Vagina (tissue), 2 donors: Measurements from ENCODE around the gene SMOC2. TPM values are rescaled to one million over a fixed set of nuclear protein-coding genes. Genes with fewer than 3 reads are reported as not detected.
A peak's percentile ranks its signal among the peaks of the same experiment; 100 is the strongest.

ENCODE experiments used
- DNase-seq, 2 donors: peaks; one replicate each; pipeline ENCODE4 v3.0.0-alpha.2; 2017; ENCODE audit errors: extremely low spot score in 2 of 2
- H3K27ac ChIP-seq: fragments of 200-600 bp; sonication (generic); one replicate; pipeline ENCODE4 v1.5.1; 2019
- H3K27me3 ChIP-seq: fragments of 200-600 bp; sonication (generic); one replicate; pipeline ENCODE4 v1.5.1; 2019
- H3K36me3 ChIP-seq, 2 donors: fragments of 200-600 bp; sonication (generic); one replicate each; pipeline ENCODE4 v1.5.1; 2017 to 2019
- H3K4me1 ChIP-seq: fragments of 200-600 bp; sonication (generic); one replicate; pipeline ENCODE4 v1.5.1; 2019
- H3K4me3 ChIP-seq, 2 donors: fragments of 200-600 bp; sonication (generic); 1 replicate in 1 of 2; 2 replicates in 1 of 2; pipeline ENCODE4 v1.5.1; 2016 to 2019
- H3K9me3 ChIP-seq: fragments of 200-600 bp; sonication (generic); one replicate; pipeline ENCODE4 v1.5.1; 2019
- CTCF ChIP-seq, 3 experiments: fragments of 450-650 bp in 2 of 3; fragments of 200-600 bp in 1 of 3; sonication (generic) in 1 of 3; IDR thresholded peaks; one replicate each; pipeline ENCODE4 v1.5.1; 2017 to 2019; ENCODE audit warnings: antibody characterized with exemption in 3 of 3, mild to moderate bottlenecking in 2 of 3, moderate library complexity in 2 of 3
- POLR2A ChIP-seq, 2 donors: fragments of 450-650 bp; IDR thresholded peaks; one replicate each; pipeline ENCODE4 v1.6.1; 2017; ENCODE audit warnings: antibody characterized with exemption in 2 of 2, mild to moderate bottlenecking in 2 of 2, moderate library complexity in 2 of 2
- POLR2AphosphoS5 ChIP-seq, 2 donors: sonication (generic); formaldehyde crosslinking; IDR thresholded peaks; one replicate each; pipeline ENCODE4 v1.9.0; 2017; ENCODE audit warnings: antibody characterized with exemption in 2 of 2, mild to moderate bottlenecking in 2 of 2, low read depth in 1 of 2; ENCODE audit not compliant: insufficient read depth in 1 of 2
- intact Hi-C: fragments of 100-400 bp; cut with DNase I; formaldehyde crosslinking; loops from one replicate; pipeline ENCODE4 v1.15.1; 2023
- total RNA-seq: library from RNA; depleted of rRNA; stranded (reverse); fragments of >200 nt; gene quantifications from one replicate; pipeline ENCODE4 v1.2.3, GENCODE V29; 2016

Gene SMOC2
- total RNA-seq, 1 donor from 2014 or later, result 22.1 TPM

GRCh38 chr6:168678588-168678987 lies 237.6 kb downstream of the SMOC2 start:
- Histone ChIP-seq H3K4me3 (no peak overlapping the region), H3K36me3 (no peaks in the 10 kb centered on the region), H3K27me3 (no peaks in the 10 kb centered on the region), H3K27ac (no peak overlapping the region), H3K9me3 (no peaks in the 10 kb centered on the region), H3K4me1 (no peaks in the 10 kb centered on the region)
- intact Hi-C loops, result no loop called here
- TF ChIP-seq CTCF (IDR thresholded peaks at IDR 0.05) (no peak), POLR2AphosphoS5 (IDR thresholded peaks at IDR 0.05; ENCODE audit: insufficient read depth in 1 of 2, low read depth in 1 of 2) (no peak), POLR2A (IDR thresholded peaks at IDR 0.05) (no peak)
- DNase-seq, result peak in 1 of 2 donors; percentile 20

GRCh38 chr6:168681748-168682147 lies 240.8 kb downstream of the SMOC2 start:
- Histone ChIP-seq H3K27me3 (no peaks in the 10 kb centered on the region), H3K36me3 (no peaks in the 10 kb centered on the region), H3K4me3 (no peak overlapping the region), H3K9me3 (no peaks in the 10 kb centered on the region), H3K4me1 (no peaks in the 10 kb centered on the region), H3K27ac (no peak overlapping the region)
- intact Hi-C loops, result no loop called here
- peak; percentile 54 to 72 for DNase-seq
- TF ChIP-seq POLR2A (IDR thresholded peaks at IDR 0.05) (no peak), CTCF (IDR thresholded peaks at IDR 0.05) (no peak), POLR2AphosphoS5 (IDR thresholded peaks at IDR 0.05; ENCODE audit: insufficient read depth in 1 of 2, low read depth in 1 of 2) (no peak)

DNA sequence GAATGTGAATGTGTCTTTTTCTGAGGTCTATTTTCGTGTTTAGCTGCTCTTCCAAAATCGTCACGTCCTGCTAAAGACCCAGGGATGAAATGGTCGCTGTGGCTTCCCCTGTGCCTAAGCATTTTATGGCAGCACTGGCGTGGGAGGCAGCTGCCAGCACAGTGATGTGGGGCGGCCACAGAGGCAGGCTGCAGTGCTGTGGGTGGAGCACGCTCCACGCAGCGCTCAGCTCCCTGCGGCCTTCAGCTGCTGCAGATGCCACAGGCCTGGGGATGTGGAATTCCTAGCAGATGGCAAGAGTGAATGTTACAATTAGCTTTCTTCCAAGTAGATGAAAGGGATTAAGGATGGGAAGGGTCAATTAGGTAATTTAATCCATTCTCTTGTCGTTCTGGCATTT lies 242.6 kb downstream of the SMOC2 start:
- TF ChIP-seq CTCF (IDR thresholded peaks at IDR 0.05) (no peak), POLR2AphosphoS5 (IDR thresholded peaks at IDR 0.05; ENCODE audit: insufficient read depth in 1 of 2, low read depth in 1 of 2) (no peak), POLR2A (IDR thresholded peaks at IDR 0.05) (no peak)
- H3K36me3 ChIP-seq, result no peaks in the 10 kb centered on the region
- no peak overlapping the region for H3K27ac ChIP-seq
- H3K27me3 ChIP-seq, result no peaks in the 10 kb centered on the region
- no peak overlapping the region for H3K4me3 ChIP-seq
- no peaks in the 10 kb centered on the region for H3K9me3 ChIP-seq
- H3K4me1 ChIP-seq, result no peaks in the 10 kb centered on the region
- intact Hi-C loops, result no loop called here
- DNase-seq, result peak in 1 of 2 donors; percentile 22

DNA sequence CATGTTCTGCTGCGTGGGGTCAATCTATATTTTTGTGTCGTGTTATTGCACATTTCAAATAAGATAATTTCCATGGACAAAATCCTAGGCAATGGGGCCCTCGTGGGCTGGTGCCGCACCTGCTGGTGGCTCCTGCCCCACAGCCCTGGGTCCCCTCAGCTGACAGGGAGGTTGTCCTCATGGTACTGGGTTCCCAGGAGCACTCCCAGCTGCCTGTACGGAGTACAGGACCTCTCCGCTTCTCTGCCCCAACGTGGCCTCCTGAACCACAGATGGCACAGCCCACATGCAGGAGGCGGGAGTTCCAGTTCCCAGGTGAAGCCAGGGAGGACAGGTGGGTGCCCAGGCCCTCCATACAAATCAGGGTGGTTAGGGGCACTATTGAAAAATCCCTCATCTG lies 243.5 kb downstream of the SMOC2 start:
- Histone ChIP-seq H3K9me3 (no peaks in the 10 kb centered on the region), H3K27me3 (no peaks in the 10 kb centered on the region), H3K4me3 (no peak overlapping the region), H3K36me3 (no peaks in the 10 kb centered on the region), H3K27ac (no peak overlapping the region), H3K4me1 (no peaks in the 10 kb centered on the region)
- TF ChIP-seq POLR2A (IDR thresholded peaks at IDR 0.05) (no peak), CTCF (IDR thresholded peaks at IDR 0.05) (no peak), POLR2AphosphoS5 (IDR thresholded peaks at IDR 0.05; ENCODE audit: insufficient read depth in 1 of 2, low read depth in 1 of 2) (no peak)
- DNase-seq, result peak in 1 of 2 donors; percentile 56
- intact Hi-C loops, result no loop called here

- Histone ChIP-seq H3K27ac (no peak overlapping the region), H3K27me3 (no peaks in the 10 kb centered on the region), H3K9me3 (no peaks in the 10 kb centered on the region), H3K4me3 (no peak overlapping the region), H3K4me1 (no peaks in the 10 kb centered on the region), H3K36me3 (no peaks in the 10 kb centered on the region)
- intact Hi-C loops, result no loop called here
- TF ChIP-seq CTCF (IDR thresholded peaks at IDR 0.05) (no peak), POLR2A (IDR thresholded peaks at IDR 0.05) (no peak), POLR2AphosphoS5 (IDR thresholded peaks at IDR 0.05; ENCODE audit: insufficient read depth in 1 of 2, low read depth in 1 of 2) (no peak)
- peak in 1 of 2 donors; percentile 70 for DNase-seq
These were observed 243.9 kb downstream of the SMOC2 start for GRCh38 chr6:168684906-168685305.
